HG02610 (cell line): ENCODE measurements around the gene CIDEA.

Source experiments
- ATAC-seq: cut with Tn5 transposase; IDR thresholded peaks from one replicate; pipeline ENCODE4 v1.9.1; 2021; ENCODE audit warnings: mild to moderate bottlenecking, moderate library complexity; ENCODE audit not compliant: unreplicated experiment

Gene CIDEA

GRCh38 chr18:12317664-12318333 lies 63.6 kb downstream of the CIDEA start:
- no peak for ATAC-seq

GRCh38 chr18:12318334-12318697 lies 64.2 kb downstream of the CIDEA start:
- no peak for ATAC-seq

- ATAC-seq = no peak
Measured at GRCh38 chr18:12318857-12319256, 64.7 kb downstream of the CIDEA start.

GRCh38 chr18:12321333-12321732 lies 67.2 kb downstream of the CIDEA start:
- ATAC-seq = peak; percentile 66

DNA sequence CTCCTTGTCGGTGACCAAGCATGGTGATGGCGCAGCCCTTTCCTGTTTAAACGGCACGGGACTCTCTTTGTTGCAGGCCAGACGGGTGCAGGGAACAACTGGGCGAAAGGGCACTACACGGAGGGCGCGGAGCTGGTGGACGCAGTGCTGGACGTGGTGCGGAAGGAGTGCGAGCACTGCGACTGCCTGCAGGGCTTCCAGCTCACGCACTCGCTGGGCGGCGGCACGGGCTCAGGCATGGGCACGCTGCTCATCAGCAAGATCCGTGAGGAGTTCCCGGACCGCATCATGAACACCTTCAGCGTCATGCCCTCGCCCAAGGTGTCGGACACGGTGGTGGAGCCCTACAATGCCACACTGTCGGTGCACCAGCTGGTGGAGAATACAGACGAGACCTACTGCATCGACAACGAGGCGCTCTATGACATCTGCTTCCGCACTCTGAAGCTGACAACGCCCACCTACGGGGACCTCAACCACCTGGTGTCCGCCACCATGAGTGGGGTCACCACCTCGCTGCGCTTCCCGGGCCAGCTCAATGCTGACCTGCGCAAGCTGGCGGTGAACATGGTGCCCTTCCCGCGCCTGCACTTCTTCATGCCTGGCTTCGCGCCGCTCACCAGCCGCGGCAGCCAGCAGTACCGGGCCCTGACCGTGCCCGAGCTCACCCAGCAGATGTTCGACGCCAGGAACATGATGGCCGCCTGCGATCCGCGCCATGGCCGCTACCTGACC lies 71.0 kb downstream of the CIDEA start:
- ATAC-seq = no peak

GRCh38 chr18:12325726-12326245 lies 71.6 kb downstream of the CIDEA start:
- ATAC-seq = no peak

DNA sequence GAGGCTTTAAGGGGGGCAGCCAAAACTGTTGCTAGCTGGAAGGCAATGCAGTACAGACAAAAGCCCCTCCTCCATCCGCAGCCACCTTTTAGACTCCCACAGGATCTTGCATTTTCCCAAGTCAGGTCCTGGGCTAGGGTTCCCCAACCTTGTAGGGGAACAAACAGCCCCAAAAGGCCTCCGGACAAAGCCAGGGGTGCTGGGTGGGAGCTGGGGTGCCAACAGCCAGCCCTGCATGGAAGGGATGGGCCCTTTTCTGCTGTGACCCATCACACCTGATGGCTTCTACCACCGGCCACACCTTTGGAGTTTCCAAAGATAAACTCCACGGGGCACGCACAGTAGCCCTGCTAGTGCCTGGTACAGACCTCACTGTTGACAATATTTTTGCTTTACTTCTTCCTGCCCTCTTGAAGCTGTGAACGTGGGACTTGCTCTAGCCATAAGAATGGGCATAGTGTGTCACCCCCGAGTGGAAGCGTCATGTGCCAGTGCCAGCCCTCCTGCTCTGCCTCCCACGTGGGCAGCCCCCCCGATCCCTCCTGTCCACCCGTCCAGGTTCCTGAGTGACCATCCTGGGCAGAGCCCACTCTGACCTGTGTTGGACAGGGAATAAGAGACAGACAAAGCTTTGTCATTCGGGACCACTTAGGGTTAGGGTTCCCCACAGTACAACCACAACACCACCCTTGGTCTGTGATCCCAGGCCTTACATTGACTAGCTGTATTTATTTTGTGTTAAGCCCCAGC lies 72.7 kb downstream of the CIDEA start:
- no peak for ATAC-seq
